Suprapubic skin (tissue), 4 donors: ENCODE measurements around the gene RIC8A. TPM values are rescaled to one million over a fixed set of nuclear protein-coding genes. Genes with fewer than 3 reads are reported as not detected.

Experiments
- DNase-seq, 2 donors: peaks; one replicate each; pipeline ENCODE4 v3.0.0-alpha.2; 2019; ENCODE audit warnings: low spot score in 2 of 2
- H3K27ac ChIP-seq: fragments of 200-600 bp; sonication (generic); one replicate; pipeline ENCODE4 v1.5.1; 2019
- H3K27me3 ChIP-seq: fragments of 200-600 bp; sonication (generic); one replicate; pipeline ENCODE4 v1.5.1; 2019
- H3K36me3 ChIP-seq: fragments of 200-600 bp; sonication (generic); one replicate; pipeline ENCODE4 v1.5.1; 2019
- H3K4me1 ChIP-seq: fragments of 200-600 bp; sonication (generic); one replicate; pipeline ENCODE4 v1.5.1; 2019
- H3K4me3 ChIP-seq: fragments of 200-600 bp; sonication (generic); one replicate; pipeline ENCODE4 v1.5.1; 2019; ENCODE audit warnings: mild to moderate bottlenecking
- H3K9me3 ChIP-seq: fragments of 200-600 bp; sonication (generic); one replicate; pipeline ENCODE4 v1.5.1; 2019
- EP300 ChIP-seq: sonication (generic); formaldehyde crosslinking; IDR thresholded peaks from one replicate; pipeline ENCODE4 v1.6.1; 2017; ENCODE audit warnings: antibody characterized with exemption
- POLR2A ChIP-seq, 2 donors: fragments of 450-650 bp; IDR thresholded peaks; one replicate each; pipeline ENCODE4 v1.6.1; 2017; ENCODE audit warnings: antibody characterized with exemption in 2 of 2, mild to moderate bottlenecking in 2 of 2, moderate library complexity in 2 of 2
- POLR2AphosphoS5 ChIP-seq, 3 donors: sonication (generic); formaldehyde crosslinking; IDR thresholded peaks; one replicate each; pipeline ENCODE4 v1.6.1; 2017; ENCODE audit warnings: antibody characterized with exemption in 3 of 3
- WGBS: methylation state at CpG from one replicate; pipeline ENCODE4 v1.1.5; 2018; 5-methylcytosine and 5-hydroxymethylcytosine counted together
- total RNA-seq, 4 donors: library from RNA; depleted of rRNA; stranded (reverse); fragments of >200 nt; gene quantifications; one replicate each; pipeline ENCODE4 v1.1.0, GENCODE V29; 2016
- TF ChIP-seq, protein P1 (sequence below), 2 donors: fragments of 200-600 bp in 1 of 2; fragments of 450-650 bp in 1 of 2; sonication (generic) in 1 of 2; IDR thresholded peaks; one replicate each; pipeline ENCODE4 v1.5.1; 2016 to 2019; ENCODE audit warnings: antibody characterized with exemption in 2 of 2, mild to moderate bottlenecking in 1 of 2, moderate library complexity in 1 of 2

Gene RIC8A
- total RNA-seq, 4 donors from 2014 or later: 62.4 to 90.1 (median 80.9) TPM

DNA sequence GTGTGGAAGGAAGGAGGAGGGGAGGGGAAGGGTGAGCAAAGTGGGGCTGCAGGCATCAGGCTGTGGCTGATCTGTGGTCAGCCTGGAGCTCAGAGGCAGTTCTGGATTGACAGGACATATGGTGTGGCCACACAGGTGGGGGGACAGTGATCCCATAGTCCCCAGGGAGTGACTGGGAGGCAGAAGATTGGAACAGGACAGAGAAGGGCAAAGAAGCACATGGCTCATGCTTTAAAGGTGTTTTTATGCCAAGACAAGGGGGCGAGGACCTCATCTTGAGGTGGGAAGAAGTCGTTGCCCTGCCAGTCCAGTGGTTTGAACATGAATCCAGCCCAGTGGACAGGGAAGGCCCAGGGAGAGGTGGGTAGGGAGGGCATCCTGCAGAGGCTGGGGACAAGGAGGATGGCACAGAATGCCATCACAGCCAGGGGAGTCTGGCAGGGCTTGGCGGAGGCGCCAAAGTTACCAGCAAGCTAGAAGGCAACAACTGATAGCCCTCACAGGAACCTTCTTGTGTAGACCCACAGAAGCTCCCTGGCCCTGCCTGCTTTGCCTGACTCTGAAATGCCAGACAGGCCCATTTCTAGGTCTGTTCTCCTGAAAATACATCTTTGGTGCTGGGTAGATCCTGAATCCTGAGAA is 3.4 kb upstream of the RIC8A start:
- DNase-seq: no peak
- Histone ChIP-seq H3K27ac (no peak overlapping the region), H3K9me3 (no peaks in the 10 kb centered on the region), H3K36me3 (peaks cover 43% of the 10 kb centered on the region), H3K27me3 (no peaks in the 10 kb centered on the region), H3K4me1 (peaks cover 40% of the 10 kb centered on the region), H3K4me3 (no peak overlapping the region)
- WGBS: 83% methylated on average over 4 of the region's 4 CpGs
- TF ChIP-seq, protein P1, sequence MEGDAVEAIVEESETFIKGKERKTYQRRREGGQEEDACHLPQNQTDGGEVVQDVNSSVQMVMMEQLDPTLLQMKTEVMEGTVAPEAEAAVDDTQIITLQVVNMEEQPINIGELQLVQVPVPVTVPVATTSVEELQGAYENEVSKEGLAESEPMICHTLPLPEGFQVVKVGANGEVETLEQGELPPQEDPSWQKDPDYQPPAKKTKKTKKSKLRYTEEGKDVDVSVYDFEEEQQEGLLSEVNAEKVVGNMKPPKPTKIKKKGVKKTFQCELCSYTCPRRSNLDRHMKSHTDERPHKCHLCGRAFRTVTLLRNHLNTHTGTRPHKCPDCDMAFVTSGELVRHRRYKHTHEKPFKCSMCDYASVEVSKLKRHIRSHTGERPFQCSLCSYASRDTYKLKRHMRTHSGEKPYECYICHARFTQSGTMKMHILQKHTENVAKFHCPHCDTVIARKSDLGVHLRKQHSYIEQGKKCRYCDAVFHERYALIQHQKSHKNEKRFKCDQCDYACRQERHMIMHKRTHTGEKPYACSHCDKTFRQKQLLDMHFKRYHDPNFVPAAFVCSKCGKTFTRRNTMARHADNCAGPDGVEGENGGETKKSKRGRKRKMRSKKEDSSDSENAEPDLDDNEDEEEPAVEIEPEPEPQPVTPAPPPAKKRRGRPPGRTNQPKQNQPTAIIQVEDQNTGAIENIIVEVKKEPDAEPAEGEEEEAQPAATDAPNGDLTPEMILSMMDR (IDR thresholded peaks at IDR 0.05): no peak
- no peak for TF ChIP-seq POLR2AphosphoS5 (IDR thresholded peaks at IDR 0.05)
- no peak for TF ChIP-seq EP300
- no peak for TF ChIP-seq POLR2A (IDR thresholded peaks at IDR 0.05)

DNA sequence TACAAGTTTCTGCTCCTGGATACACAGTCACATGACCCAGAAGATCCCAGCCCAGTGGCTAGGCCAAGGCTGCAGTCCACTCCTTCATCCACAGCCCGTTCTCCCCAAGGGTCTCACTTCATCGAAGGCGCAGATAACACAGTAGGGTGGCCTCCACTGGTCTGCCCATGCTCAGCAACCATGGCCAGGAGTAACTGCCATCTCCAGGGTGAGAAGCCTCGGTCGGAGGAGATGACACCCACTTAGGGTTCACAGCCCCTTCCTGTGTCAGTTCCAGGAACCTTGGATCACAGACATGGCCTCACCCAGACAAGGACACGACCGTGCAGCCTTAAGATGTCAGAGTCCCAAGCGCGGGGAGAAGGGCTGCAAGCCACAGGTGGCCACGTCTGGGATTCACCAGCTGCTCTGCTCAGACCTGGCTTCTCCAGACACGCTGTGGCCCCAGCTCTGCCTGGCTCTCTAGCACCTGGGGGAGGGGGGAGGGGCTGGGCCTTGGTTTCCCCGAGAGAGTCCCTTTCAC is 2.9 kb upstream of the RIC8A start:
- H3K36me3 ChIP-seq: peaks cover 45% of the 10 kb centered on the region
- 83% methylated on average over 9 of the region's 12 CpGs for WGBS
- H3K4me1 ChIP-seq: peaks cover 46% of the 10 kb centered on the region
- no peaks in the 10 kb centered on the region for H3K9me3 ChIP-seq
- TF ChIP-seq, protein P1 (IDR thresholded peaks at IDR 0.05): no peak
- TF ChIP-seq POLR2AphosphoS5 (IDR thresholded peaks at IDR 0.05): no peak
- TF ChIP-seq POLR2A (IDR thresholded peaks at IDR 0.05): no peak
- no peak for TF ChIP-seq EP300
- no peak overlapping the region for H3K4me3 ChIP-seq
- no peaks in the 10 kb centered on the region for H3K27me3 ChIP-seq
- H3K27ac ChIP-seq: no peak overlapping the region
- DNase-seq: no peak

DNA sequence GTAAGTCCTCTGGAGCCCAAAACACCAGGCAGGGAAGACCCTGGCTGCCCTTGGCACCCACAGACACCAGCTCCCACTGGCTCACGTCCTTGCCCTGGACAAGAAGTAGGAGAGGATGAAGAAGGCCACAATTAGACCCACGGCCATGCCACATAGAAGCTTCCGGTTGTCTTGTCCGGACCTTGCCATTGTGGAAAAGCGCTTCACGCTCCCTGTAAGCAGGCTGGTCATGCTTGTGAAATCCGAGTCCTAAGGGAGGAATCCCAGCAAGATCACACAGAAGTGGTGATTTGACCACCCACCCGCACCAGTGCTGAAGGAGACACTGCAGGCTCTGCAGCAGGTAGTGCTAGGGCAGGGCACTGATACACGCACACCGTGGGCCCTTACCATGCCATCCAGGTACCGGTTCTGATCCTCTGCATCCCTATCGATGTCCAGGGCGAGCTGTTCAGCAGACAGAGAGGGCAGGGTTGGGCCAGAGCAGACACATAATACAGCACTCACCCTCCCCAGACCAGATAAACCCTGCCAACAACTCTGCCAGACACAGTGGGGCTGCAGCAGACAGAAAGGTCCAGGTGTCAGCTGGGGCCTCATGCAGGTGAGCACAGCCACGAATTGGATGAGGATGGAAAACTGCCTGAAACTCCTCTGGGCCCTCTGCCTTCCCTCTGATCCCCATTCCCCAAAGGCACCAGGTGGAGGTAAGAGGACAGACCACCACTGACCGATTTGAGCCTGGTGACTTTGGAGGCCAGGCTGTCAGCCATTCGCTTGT is 2.1 kb upstream of the RIC8A start:
- no peak for DNase-seq
- no peak overlapping the region for H3K27ac ChIP-seq
- H3K27me3 ChIP-seq: no peaks in the 10 kb centered on the region
- 86% methylated on average over 13 of the region's 16 CpGs for WGBS
- H3K4me3 ChIP-seq: peak overlapping the region; percentile 80
- TF ChIP-seq POLR2AphosphoS5 (IDR thresholded peaks at IDR 0.05) (no peak), EP300 (no peak), POLR2A (IDR thresholded peaks at IDR 0.05) (no peak)
- TF ChIP-seq, protein P1 (IDR thresholded peaks at IDR 0.05): no peak
- H3K36me3 ChIP-seq: peaks cover 50% of the 10 kb centered on the region
- H3K4me1 ChIP-seq: peaks cover 53% of the 10 kb centered on the region
- H3K9me3 ChIP-seq: no peaks in the 10 kb centered on the region

DNA sequence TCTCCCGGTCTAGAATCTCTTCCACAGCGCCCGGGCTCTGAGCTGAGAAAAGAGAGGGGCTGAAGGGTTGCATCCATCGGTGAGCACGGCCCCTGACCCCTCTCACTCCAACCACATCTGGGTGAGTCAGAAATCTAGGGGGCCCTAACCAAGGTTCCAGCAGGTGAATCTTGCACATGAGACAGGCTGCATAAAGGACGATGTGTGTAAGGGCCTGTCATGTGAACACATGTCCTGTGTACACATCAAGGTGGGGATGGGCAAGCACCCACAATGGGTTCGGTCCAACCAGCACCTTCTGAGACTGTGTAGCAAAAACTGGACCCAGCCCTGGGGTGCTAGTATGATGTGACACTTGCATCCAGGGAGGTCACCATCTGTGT is 1.5 kb upstream of the RIC8A start:
- peak; percentile 57 to 73 for DNase-seq
- TF ChIP-seq EP300 (no peak), POLR2A (IDR thresholded peaks at IDR 0.05) (no peak), POLR2AphosphoS5 (IDR thresholded peaks at IDR 0.05) (no peak)
- TF ChIP-seq, protein P1 (IDR thresholded peaks at IDR 0.05): no peak
- no peak overlapping the region for H3K27ac ChIP-seq
- WGBS: 93% methylated on average over 6 of the region's 7 CpGs
- H3K27me3 ChIP-seq: no peaks in the 10 kb centered on the region
- peaks cover 52% of the 10 kb centered on the region for H3K36me3 ChIP-seq
- peaks cover 59% of the 10 kb centered on the region for H3K4me1 ChIP-seq
- no peaks in the 10 kb centered on the region for H3K9me3 ChIP-seq
- peak overlapping the region; percentile 80 for H3K4me3 ChIP-seq

DNA sequence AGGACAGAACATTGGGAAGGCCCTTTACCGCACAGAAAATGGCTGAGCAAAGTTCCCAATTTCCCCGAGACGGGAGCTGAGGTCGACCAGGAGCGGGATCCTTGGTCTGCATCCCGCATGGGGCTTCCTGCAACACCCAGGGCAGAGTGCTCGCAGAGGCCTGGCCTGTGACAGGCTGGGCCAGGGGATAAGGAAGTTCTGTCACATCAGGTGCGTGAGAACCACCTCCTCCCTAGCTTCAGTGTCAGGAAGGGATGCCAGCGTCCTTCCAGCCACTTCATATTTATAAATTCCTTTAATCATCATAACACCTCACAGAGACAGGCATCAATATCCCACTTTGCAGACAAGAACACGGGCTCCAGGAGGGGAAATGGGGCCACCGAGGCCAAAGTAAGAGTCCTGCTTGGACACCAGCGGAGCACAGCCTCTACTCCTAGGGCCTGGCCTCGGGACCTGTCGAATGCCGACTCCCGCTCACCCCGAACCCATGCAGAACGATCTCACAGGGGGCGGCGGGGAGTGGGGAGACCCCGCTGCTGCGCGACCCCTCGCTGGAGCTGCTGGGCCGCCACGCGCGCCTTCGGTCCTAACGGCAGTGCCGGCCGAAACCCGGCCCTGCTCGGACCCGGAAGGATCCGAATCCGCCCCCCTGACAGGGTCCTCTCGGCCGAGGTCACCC is 841 bp upstream of the RIC8A start:
- 0% methylated on average over 11 of the region's 39 CpGs for WGBS

More for the DNA sequence above, 841 bp upstream of the RIC8A start:
- TF ChIP-seq, protein P1 (IDR thresholded peaks at IDR 0.05): no peak
- TF ChIP-seq POLR2AphosphoS5 (IDR thresholded peaks at IDR 0.05) (no peak), POLR2A (IDR thresholded peaks at IDR 0.05) (no peak), EP300 (no peak)
- peak overlapping the region; percentile 100 for H3K27ac ChIP-seq
- H3K9me3 ChIP-seq: no peaks in the 10 kb centered on the region
- peak overlapping the region; percentile 80 for H3K4me3 ChIP-seq
- peak; percentile 80 to 81 for DNase-seq
- H3K36me3 ChIP-seq: peaks cover 53% of the 10 kb centered on the region
- peaks cover 61% of the 10 kb centered on the region for H3K4me1 ChIP-seq
- H3K27me3 ChIP-seq: no peaks in the 10 kb centered on the region
